HG02759 (cell line): ENCODE data around the gene SCN2A.
"Not testable (repeated sequence)": the region's sequence is repeated elsewhere in the genome, so short reads cannot be mapped to it uniquely, and the experiment has no call there.

Experiments used
- ATAC-seq: cut with Tn5 transposase; IDR thresholded peaks from one replicate; pipeline ENCODE4 v1.9.1; 2021; ENCODE audit warnings: mild to moderate bottlenecking, moderate library complexity; ENCODE audit not compliant: unreplicated experiment

SCN2A gene

DNA sequence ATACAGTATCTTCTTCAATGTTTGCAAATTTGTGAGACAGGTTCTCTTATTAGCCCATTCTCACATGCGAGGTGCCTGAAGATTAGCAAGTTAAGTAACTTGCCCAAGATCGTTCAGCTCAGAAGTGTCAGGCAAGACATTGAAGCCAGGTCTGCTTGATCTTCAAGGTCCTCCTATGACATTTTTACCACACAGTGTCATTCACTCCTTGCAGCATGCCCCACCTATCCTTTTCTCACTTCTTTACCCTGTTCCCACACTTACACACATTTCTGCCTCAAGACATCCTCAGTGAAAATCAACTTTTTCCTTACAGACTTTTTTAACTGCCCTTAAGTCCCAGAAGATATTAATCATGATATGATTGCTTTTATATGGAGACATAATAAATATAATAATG, 73.8 kb downstream of the SCN2A start:
- no peak for ATAC-seq

DNA sequence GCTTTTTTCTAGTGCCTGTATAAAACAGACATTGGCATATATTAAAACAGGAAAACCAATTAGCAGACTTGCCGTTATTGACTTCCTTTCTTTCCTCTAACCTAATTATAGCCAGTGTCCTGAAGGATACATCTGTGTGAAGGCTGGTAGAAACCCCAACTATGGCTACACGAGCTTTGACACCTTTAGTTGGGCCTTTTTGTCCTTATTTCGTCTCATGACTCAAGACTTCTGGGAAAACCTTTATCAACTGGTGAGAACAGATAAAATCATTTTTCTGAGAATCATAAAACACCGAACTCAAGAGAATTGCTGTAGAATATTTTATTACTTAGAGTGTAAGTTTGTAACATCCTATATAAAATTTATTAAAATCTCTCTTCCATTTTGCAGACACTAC, 74.3 kb downstream of the SCN2A start:
- ATAC-seq: no peak

DNA sequence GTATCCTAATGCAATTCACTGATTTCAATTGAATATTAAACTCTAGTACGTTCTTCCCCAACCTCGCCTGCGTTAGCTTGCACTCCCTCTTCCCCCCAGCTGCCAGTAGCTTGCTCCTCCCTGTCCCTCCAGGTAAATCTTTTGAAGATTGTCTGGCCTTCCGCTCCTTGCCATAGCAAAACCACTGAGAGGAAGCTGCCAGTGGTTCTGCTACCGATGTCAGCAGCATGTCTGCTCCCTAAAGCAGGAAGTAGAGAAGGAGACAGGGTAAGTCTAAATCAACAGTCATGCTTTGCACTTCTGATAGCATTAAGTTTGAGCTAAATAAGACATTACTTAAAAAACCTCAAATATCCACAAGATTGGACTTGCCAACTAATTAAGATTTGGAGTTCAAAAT, 89.1 kb downstream of the SCN2A start:
- no peak for ATAC-seq

DNA sequence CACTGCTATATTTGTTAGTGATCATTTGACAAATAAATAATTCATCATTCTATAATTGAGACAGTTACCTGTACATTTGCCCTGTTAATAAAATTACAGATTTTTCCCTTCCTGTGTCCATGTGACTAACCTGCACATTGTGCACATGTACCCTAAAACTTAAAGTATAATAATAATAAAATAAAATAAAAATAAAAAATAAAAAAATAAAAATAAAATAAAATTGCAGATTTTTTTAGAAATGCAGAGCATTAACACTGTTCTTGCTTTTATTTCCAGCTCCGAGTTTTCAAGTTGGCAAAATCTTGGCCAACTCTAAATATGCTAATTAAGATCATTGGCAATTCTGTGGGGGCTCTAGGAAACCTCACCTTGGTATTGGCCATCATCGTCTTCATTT, 105.1 kb downstream of the SCN2A start:
- ATAC-seq: not testable (repeated sequence)

DNA sequence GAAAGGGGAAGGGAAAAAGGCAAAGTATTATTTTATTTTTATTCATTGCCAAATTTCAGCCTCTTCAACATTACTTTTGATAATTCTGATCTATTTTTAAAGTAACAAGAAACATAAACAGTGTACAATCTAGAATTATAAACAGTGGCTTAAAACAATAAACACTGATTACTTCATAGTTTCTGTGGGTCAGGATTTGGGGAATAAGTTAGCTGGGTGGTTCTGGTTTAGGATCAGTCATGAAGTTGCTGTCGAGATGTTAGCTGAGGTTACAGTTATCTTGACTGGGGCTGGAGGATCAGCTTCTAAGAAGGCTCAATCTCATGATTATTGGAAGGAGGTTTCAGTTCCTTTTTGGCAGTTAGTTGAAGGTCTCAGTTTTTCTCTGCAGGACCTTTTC, 109.2 kb downstream of the SCN2A start:
- ATAC-seq: no peak

DNA sequence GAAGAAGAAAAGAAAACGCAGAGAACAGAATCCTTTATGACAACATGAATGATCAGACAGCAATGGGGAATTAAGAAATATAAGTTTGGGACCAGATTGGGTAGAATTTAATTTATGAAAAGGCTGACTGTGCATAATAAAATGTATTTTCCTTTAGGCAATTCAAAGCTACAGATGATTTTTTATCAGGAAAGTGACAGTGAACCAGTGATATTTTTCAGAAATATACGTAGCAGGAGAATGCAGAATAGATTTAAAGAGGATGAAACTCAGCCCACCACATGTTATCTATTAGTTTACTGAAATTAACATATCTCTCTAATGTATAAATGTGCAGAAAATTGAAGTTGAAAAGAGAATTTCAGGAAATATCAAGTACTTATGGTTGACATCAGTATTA, 110.0 kb downstream of the SCN2A start:
- ATAC-seq: no peak

DNA sequence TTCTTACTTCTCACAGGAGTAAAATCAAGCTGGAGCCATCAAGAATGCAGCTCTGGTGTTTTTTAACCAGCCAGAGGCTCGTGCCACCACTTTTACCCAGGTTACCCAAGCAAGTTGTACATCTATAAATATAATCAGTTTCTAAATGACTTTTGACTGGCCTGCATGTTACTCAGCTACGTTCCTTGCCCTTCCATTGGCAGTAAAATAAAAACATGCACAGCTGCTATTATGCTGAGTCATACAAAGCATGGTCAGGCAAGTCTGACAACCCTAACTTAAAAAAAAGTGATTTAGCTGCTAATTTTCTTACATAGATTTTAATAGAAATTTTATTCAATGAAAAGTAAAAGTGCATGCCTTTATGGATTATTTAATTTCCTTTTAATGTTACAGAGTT, 118.5 kb downstream of the SCN2A start:
- ATAC-seq: peak; percentile 98

DNA sequence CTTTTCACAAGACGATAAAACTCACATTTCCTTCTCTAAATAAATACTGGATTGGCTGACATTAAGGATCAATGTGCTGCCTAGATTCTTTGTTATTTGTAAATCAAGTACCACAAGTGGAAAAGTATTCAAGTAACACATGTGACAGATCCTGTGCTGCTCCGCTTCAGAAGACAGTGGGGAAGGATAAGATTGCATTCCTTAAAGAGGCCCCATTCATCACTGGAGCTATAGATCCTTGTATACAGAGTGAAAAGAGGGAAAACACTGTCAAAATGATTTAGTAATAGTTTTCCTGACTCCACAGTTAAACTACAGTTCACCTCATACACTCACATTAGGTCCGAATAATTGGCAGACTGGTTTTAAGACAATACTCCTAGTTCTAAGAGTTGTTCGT, 122.3 kb downstream of the SCN2A start:
- ATAC-seq: no peak

DNA sequence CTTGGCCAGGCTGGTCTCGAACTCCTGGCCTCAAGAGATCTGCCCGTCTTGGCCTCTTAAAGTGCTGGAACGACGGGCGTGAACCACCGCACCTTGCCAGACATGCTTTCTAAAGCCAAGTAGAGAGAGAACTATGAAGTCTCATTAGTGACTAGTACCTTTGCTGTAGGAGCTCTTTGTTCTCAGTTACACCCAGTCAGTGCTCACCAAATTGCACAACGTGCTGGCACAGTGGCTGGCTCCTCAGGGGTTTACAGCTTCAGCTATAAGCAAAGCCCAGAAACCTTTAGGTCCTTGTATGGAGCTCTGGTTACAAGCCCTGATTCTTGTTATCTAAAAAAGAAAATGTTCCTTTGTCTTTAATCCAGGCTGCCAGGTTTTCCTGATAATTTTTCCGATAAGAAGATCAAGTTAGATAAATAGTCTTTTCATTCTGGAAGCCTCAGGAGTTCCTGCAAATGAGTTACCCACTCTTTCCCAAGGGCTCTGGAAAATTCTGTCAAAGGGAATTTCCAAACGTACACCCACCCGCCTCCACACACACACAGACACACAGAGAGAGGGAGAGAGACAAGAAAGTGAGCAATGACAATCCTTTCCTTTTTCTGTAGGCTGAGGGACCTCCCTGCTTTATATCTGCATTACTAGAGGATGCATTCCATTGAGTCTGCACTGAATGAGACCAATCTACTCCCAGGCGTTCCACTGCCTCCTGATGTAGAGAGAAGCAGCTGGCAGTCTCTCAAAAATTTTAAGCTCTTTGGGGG, 130.1 kb downstream of the SCN2A start:
- ATAC-seq: no peak

DNA sequence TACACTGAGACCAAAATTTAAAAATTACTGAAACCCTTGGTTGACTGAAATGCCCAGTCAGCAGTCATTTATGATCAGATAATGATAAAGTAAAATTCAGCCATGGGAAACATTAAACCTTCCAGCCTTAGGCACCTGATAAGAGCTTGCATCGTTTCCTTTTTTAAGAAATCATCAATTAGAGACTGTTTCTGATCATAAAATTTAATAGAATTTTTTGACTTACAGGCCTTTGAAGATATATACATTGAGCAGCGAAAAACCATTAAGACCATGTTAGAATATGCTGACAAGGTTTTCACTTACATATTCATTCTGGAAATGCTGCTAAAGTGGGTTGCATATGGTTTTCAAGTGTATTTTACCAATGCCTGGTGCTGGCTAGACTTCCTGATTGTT, 130.7 kb downstream of the SCN2A start:
- ATAC-seq: no peak

DNA sequence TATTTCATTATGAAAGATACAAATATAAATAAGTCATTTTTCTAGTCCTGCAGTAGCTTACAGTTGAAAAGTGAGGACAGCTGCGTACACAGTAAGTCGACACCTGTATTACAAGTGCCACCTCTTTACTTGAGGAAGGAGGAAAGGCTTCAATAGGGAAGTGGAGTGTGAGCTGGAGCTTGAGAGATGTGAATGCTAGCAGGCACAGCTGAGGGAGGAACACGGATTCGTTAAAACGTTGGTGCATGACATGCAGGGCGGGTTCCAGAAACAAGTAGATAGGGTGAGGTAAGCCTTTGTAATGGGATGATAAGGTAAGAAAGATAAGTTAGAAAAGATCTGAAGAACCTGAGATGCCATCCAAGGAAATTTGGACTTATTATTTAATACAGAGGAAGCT, 132.1 kb downstream of the SCN2A start:
- no peak for ATAC-seq

DNA sequence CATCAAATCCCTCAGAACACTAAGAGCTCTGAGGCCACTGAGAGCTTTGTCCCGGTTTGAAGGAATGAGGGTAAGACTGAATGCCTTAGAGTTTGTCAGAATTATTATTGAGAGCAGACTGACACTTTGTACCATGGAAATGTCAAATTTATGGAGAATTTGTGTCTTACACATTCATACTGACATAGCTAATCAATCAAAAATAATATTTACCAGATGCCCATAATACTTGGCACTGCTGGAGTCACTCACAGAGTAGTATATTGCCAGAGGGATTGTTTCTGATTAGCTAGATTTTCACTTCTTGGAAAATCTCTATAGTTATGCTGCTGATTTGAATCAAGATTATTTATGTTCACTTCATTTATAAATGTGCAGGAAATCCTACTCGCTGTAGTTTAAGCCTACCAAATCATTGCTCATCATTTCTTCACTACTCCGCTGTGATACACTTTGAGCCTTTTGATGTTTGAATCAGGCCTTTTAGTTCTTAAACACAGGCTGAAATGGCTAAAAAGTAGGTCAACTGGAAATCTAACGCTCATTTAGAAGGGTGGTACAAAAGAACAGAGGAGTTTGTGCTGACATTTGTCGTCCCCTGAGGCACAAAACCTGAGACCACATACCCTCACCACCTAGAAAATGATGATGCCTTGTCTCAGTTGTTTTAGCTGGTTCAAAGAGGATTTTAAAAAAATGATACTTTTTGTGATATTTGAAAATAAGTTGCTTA, 134.2 kb downstream of the SCN2A start:
- ATAC-seq: no peak

DNA sequence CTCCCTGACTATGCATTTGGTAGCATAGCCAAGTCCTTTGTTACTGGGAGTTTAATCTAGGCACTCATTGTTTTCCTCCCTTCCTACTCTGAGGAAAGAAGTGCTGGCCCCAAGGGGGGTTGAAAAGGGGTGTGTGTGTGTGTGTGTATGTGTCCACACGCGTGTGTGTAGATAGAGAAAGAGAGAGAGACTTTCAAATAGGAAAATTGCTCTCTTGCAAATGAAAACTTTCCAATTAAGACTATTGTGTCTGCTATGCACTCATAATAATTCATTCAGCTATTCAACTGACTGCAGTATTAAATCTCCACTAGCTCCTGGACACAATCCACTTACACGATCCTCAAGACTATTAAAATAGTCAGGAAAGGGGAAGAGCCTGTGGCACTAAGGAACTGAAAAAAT, 137.4 kb downstream of the SCN2A start:
- ATAC-seq: no peak

DNA sequence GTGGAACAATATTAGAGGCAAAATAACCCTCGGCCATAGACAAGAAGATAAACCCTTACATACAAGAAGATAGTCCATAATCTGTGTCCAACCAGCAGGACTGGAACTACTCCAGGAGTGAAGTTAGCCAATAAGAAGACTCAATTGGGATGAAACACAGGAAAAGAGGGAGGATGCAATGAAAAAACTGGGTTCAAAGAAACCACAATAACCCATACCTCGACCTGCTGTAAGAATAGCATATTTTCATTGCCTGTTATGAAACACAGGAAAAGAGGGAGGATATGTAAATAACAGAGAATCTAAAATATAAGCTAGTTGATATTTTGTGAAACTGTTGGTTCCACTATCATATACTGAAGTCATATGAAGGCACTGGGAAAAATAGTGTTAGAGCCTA, 143.1 kb downstream of the SCN2A start:
- no peak for ATAC-seq

DNA sequence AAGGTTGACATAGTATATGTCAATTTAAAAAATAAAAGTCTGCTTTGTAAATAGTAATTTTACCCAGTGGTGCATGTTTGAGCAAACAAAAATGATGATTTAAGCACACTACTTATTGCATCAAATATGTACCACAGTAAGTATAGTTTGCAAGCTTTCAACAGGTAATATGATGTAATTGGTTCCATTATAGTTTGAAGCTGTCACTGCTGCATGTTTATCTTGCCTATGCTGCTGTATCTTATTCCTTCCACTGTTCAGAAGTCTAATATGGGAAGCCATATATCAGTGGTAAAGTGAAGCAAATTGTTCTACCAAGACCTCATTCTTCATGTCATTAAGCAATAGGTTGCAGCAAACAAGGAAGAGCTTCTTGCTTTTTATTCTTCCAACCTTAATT, 151.7 kb downstream of the SCN2A start:
- ATAC-seq: no peak

DNA sequence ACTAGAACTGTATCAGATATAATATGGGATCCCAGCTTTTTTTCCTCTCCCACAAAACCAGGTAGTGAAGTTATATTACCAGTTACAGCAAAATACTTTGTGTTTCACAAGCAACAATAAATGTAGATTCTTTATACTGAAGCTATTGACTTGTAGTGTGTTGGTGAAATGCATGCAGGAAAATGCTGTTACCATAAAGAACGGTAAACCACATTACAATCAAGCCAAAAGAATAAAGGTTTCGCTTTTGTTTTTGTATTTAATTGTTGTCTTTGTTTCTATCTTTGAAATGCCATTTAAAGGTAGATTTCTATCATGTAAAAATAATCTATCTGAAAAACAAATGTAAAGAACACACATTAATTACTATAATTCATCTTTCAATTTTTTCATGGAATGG, 152.6 kb downstream of the SCN2A start:
- ATAC-seq: no peak

DNA sequence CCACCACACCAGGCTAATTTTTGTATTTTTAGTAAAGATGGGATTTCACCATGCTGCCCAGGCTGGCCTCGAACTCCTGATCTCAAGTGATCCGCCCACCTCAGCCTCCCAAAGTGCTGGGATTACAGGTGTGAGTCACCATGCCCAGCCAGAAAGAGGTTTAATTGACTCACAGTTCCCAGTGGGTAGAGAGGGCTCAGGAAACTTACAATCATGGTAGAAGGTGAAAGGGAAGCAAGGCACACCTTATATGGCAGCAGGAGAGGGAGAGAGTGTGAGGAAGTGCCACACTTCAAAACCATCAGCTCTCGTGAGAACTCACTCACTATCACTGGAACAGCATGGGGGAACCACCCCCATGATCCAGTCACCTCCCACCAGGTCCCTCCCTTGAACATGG, 159.4 kb downstream of the SCN2A start:
- ATAC-seq: not testable (repeated sequence)

DNA sequence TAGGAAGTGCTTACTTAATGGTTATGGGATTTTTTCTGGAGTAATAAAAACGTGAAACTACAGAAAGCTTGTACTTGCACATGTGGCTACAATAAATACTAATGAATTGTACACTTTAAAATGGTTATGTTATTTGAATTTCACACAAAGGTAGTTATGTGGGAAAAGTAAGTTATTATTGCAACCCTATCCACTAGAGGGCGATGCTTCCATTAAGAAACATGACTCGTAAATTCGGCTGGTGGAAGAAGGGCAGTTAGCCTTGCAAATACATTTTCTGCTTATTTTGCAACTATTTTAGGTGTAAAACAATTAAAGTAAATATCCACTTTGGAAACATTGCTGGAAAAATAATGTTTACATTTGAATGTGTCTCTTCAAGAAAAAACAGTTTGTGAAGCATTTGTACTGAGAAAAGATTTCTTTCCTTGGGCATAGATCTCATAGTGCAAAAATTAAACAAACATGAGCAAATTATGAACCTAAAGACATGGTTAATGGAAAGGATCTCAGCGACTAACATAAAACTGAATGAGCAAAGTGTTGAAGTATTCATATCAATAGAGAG, 162.2 kb downstream of the SCN2A start:
- no peak for ATAC-seq

DNA sequence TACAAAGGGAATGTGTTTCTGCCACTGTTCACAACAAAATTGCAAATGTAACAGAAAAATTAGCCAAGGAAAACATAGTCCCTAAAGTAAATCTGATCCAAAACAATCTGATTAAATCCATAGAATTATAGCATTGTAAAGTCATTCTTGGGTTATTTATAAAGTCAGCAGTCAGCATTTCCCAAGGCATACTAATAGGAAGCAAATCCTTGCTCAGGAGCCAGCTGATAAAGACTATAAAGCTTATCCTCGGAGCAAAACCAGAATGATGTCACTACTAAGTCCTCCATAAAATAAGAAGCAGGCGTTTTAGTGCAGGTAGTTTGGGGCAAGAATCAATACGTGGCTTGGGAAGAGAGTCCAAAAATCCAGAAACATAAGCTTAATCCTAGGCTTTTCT, 162.9 kb downstream of the SCN2A start:
- ATAC-seq: no peak

DNA sequence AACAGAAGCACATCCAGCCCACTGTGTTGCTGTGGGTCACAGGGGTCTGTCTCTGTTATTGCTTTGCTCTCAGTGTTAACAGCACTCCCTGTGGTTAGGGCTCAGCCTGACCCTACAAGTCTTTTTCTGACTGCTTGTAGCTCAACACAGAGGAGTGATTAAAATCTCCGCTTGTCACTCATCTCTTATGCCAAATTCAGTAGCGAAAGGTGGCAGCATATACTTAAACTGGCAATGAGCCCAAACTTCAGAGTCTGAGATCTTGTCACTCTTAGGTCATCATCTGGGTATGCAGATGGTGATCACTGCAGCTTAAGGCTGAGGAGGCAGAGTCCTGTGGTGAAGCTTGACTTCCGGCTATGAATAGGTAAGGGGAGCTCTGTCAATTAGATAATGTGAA, 167.0 kb downstream of the SCN2A start:
- no peak for ATAC-seq

DNA sequence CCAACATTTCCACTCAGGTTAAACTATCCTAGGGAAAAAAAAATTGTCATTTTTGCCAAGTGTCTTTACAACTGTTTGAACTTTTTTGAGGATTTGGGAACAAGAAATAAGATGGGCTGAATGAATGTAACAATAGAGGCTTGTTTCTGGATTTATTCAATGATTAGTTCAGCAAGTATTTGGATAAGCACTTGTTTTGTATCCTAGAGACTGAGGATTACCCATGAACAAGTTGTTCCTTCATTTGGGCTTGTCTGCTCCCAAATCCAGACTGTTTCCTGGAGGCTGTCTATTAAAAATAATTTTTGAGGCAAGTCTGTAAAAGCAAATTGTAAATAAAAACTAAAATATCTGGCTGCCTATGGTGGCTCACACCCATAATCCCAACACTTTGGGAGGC, 168.3 kb downstream of the SCN2A start:
- no peak for ATAC-seq

DNA sequence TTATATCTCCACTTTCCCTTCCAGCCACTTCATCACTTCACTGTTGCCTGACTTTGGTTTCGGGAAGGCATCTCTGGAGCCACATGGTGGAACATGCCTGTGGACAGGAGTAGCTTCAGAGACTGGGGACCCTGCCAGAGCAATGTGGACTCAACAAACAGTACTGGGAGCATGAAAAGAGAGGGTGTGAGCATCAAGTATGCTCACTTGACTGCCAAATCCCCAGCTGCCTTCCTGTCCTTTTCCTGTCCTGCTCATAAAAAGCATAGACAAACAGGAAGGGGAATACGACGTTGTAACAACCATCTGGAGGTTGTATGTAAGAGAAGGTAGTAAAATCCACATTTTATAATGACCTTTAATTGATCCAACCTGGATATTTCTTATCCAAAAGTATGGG, 169.0 kb downstream of the SCN2A start:
- no peak for ATAC-seq
